ENCODE data around the gene AGPAT3.

GRCh38 chr21:43890042-43890441 is 25.0 kb downstream of the AGPAT3 start:
- TF ChIP-seq HCFC1 (IDR thresholded peaks at IDR 0.05; ENCODE audit: low read length) (no peak), CTCF (IDR thresholded peaks at IDR 0.05 in 2 of 3, conservative IDR thresholded peaks at IDR 0.05 in 1 of 3; ENCODE audit: control insufficient read depth in 2 of 3, extremely low read depth in 1 of 3, insufficient read depth in 1 of 3, low read depth in 3 of 3, low read length in 3 of 3) (no peak), YY1 (IDR thresholded peaks at IDR 0.05; ENCODE audit: low read depth, low read length) (no peak), TBL1XR1 (IDR thresholded peaks at IDR 0.05; ENCODE audit: low read depth, low read length) (no peak), TAF1 (IDR thresholded peaks at IDR 0.05; ENCODE audit: borderline replicate concordance, low read depth, low read length) (no peak), CHD4 (IDR thresholded peaks at IDR 0.05) (no peak), POLR2A (IDR thresholded peaks at IDR 0.05; ENCODE audit: low read depth, low read length) (no peak), IRF5 (IDR thresholded peaks at IDR 0.05; ENCODE audit: borderline replicate concordance) (no peak)
